ENCODE data around the gene C1QTNF1. TPM values are rescaled to one million over a fixed set of nuclear protein-coding genes. Genes with fewer than 3 reads are reported as not detected.

C1QTNF1 gene
- total and polyA plus RNA-seq, 2 donors (not counting 3 experiments of a cell fraction or from before 2014, with no cell fraction given) = 2.5 to 4.0 TPM

GRCh38 chr17:79083191-79083971 is 59.4 kb downstream of the C1QTNF1 start:
- dilution Hi-C loops (cut with MboI; ENCODE audit: extremely low pct_ligation_motif_present, low sequenced_read_pairs) = no loop called here

DNA sequence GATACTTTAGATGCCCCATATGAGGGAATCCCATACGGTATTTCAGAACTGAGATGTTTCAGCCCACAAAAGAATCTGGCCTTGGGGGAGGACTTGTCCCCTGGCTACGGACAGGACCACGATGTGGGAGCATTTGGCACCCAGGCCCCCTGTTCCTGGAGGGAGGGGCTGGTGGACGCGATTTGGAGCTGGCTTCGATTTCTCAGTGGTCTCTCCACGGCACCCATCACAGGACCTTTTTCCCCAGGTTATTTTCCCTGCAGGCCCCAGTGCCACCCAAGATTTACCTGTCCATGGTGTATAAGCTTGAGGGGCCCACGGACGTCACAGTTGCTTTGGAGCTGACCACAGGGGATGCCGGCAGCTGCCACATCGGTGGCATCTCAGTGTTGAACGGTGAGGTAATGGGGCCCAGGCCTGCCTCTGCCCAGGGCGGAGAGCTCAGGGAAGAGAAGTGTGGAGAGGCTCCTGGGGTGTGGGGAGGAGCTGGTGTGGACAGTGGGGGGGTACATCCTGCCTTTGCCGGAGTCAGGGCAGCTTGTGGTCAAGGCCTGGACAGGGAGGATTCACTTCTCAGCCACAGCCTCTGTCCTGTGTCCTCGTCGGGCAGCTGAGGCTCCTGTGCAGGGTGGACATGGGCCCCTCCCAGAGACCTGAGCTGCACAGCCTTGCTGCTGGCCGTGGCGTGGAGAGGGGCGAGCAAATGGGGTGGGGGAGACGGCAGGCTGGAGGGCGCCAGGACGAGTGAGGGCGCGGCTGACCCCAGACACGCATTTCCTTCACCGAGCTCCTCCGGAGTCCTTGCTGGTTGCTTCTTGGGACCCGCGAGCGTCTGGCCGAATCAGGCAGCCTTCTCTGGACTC is 60.6 kb downstream of the C1QTNF1 start:
- Histone ChIP-seq H3K9ac (replicated peaks; ENCODE audit: extremely low read depth, insufficient read depth, low read length) (no peak overlapping the region), H3K9me3 (replicated peaks; ENCODE audit: control insufficient read depth, insufficient read depth, low read length) (no peaks in the 10 kb centered on the region), H3K9me1 (replicated peaks; ENCODE audit: control insufficient read depth, extremely low read depth, insufficient read depth, low read length) (no peaks in the 10 kb centered on the region), H3K4me3 (replicated peaks in 1 of 3; ENCODE audit: insufficient read depth in 1 of 3, low read depth in 1 of 3, low read length in 3 of 3) (no peak overlapping the region), H3K36me3 (ENCODE audit: control insufficient read depth in 2 of 2, extremely low read depth in 1 of 2, insufficient read depth in 2 of 2, low read length in 2 of 2) (peaks cover 0 to 15% of the 10 kb centered on the region in 2 experiments), H3K27me3 (ENCODE audit: control insufficient read depth in 2 of 2, insufficient read depth in 2 of 2, low read length in 2 of 2) (no peaks in the 10 kb centered on the region), H3K27ac (ENCODE audit: insufficient read depth, low read depth, low read length) (no peak overlapping the region), H3K4me2 (ENCODE audit: insufficient read depth, low read length) (no peak overlapping the region), H4K20me1 (replicated peaks; ENCODE audit: control insufficient read depth, extremely low read depth, insufficient read depth, low read length) (no peaks in the 10 kb centered on the region), H2AFZ (ENCODE audit: low read depth, low read length) (no peak overlapping the region), H3K4me1 (ENCODE audit: control insufficient read depth, extremely low read depth, insufficient read depth, low read length) (no peaks in the 10 kb centered on the region), H3K79me2 (ENCODE audit: control insufficient read depth, insufficient read depth, low read length) (no peaks in the 10 kb centered on the region)
- dilution Hi-C loops (cut with MboI; ENCODE audit: extremely low pct_ligation_motif_present, low sequenced_read_pairs) (no loop called here), intact Hi-C loops (cut with micrococcal nuclease) (loop anchor here (10.0 kb wide), 1 partner anchor 80 kb away; no protein-coding TSS in a partner anchor)
- FAIRE-seq (no peak), DNase-seq (ENCODE audit: low read depth, low spot score) (no peak)
- BruUV-seq (replicated peaks) = no TSS peak
- CTCF ChIA-PET = interaction anchor here (0.5 to 14.1 kb wide), 10 partner anchors 8 to 624 kb away, joined by 3 to 428 read pairs (median 5); partner anchors contain the start of gene ENGASE
- POLR2A ChIA-PET = no interaction called here
- no peak for TF ChIP-seq MYC (IDR thresholded peaks at IDR 0.05; ENCODE audit: low read depth, low read length)
- no peak for TF ChIP-seq GATA2 (IDR thresholded peaks at IDR 0.05; ENCODE audit: insufficient read depth, insufficient read length, low read depth, low read length)
- TF ChIP-seq CTCF (IDR thresholded peaks at IDR 0.05; ENCODE audit: extremely low read depth in 1 of 2, insufficient read depth in 1 of 2, low read depth in 1 of 2, low read length in 2 of 2) = no peak
- no peak for TF ChIP-seq MAX (IDR thresholded peaks at IDR 0.05; ENCODE audit: insufficient read depth, insufficient read length)
- TF ChIP-seq POLR2A (IDR thresholded peaks at IDR 0.05; ENCODE audit: low read depth, low read length) = no peak
- no peak for TF ChIP-seq JUN (IDR thresholded peaks at IDR 0.05; ENCODE audit: borderline replicate concordance, insufficient read depth, insufficient read length, low read depth)
- no peak for TF ChIP-seq EZH2 (IDR thresholded peaks at IDR 0.05; ENCODE audit: borderline replicate concordance, low read depth, low read length, severe bottlenecking)
- TF ChIP-seq FOS (IDR thresholded peaks at IDR 0.05; ENCODE audit: borderline replicate concordance, insufficient read depth, low read length) = no peak
- no peak for TF ChIP-seq POLR2AphosphoS5 (IDR thresholded peaks at IDR 0.05; ENCODE audit: insufficient read depth, low read depth, low read length)

More at GRCh38 chr17:79083191-79083971, 59.4 kb downstream of the C1QTNF1 start:
- no peak for FAIRE-seq
- Histone ChIP-seq H3K27ac (ENCODE audit: insufficient read depth, low read depth, low read length) (no peak overlapping the region), H3K36me3 (ENCODE audit: control insufficient read depth in 2 of 2, extremely low read depth in 1 of 2, insufficient read depth in 2 of 2, low read length in 2 of 2) (peaks cover 0 to 18% of the 10 kb centered on the region in 2 experiments), H3K9me3 (replicated peaks; ENCODE audit: control insufficient read depth, insufficient read depth, low read length) (no peaks in the 10 kb centered on the region), H2AFZ (ENCODE audit: low read depth, low read length) (no peak overlapping the region), H3K27me3 (ENCODE audit: control insufficient read depth in 2 of 2, insufficient read depth in 2 of 2, low read length in 2 of 2) (no peaks in the 10 kb centered on the region), H3K4me1 (ENCODE audit: control insufficient read depth, extremely low read depth, insufficient read depth, low read length) (no peaks in the 10 kb centered on the region), H3K9ac (replicated peaks; ENCODE audit: extremely low read depth, insufficient read depth, low read length) (no peak overlapping the region), H3K79me2 (ENCODE audit: control insufficient read depth, insufficient read depth, low read length) (no peaks in the 10 kb centered on the region), H3K9me1 (replicated peaks; ENCODE audit: control insufficient read depth, extremely low read depth, insufficient read depth, low read length) (no peaks in the 10 kb centered on the region), H3K4me3 (replicated peaks in 1 of 3; ENCODE audit: insufficient read depth in 1 of 3, low read depth in 1 of 3, low read length in 3 of 3) (no peak overlapping the region), H4K20me1 (replicated peaks; ENCODE audit: control insufficient read depth, extremely low read depth, insufficient read depth, low read length) (no peaks in the 10 kb centered on the region), H3K4me2 (ENCODE audit: insufficient read depth, low read length) (no peak overlapping the region)
- intact Hi-C loops (cut with micrococcal nuclease) = loop anchor here (10.0 kb wide), 1 partner anchor 81 kb away; no protein-coding TSS in a partner anchor
- no TSS peak for BruUV-seq (replicated peaks)
- ChIA-PET POLR2A (no interaction called here), CTCF (interaction anchor here (1.0 to 14.1 kb wide), 8 partner anchors 9 to 317 kb away, joined by 3 to 428 read pairs (median 5); partner anchors contain the start of gene ENGASE)
- TF ChIP-seq MYC (IDR thresholded peaks at IDR 0.05; ENCODE audit: low read depth, low read length) (no peak), EZH2 (IDR thresholded peaks at IDR 0.05; ENCODE audit: borderline replicate concordance, low read depth, low read length, severe bottlenecking) (no peak), FOS (IDR thresholded peaks at IDR 0.05; ENCODE audit: borderline replicate concordance, insufficient read depth, low read length) (no peak), POLR2A (IDR thresholded peaks at IDR 0.05; ENCODE audit: low read depth, low read length) (no peak)
- DNase-seq (ENCODE audit: low read depth, low spot score) = no peak
